Measurements from ENCODE around the gene TRIM15.
"Not testable (repeated sequence)": the region's sequence is repeated elsewhere in the genome, so short reads cannot be mapped to it uniquely, and the experiment has no call there.

Gene TRIM15
- total RNA-seq = 0 reads per million in 2 donors

GRCh38 chr6:30163090-30163917 lies at the start of gene TRIM15:
TRIM15 (plus strand) TSS chr6:30163546; CDS start chr6:30163685, 139 bp downstream.
- DNase-seq = no peak

DNA sequence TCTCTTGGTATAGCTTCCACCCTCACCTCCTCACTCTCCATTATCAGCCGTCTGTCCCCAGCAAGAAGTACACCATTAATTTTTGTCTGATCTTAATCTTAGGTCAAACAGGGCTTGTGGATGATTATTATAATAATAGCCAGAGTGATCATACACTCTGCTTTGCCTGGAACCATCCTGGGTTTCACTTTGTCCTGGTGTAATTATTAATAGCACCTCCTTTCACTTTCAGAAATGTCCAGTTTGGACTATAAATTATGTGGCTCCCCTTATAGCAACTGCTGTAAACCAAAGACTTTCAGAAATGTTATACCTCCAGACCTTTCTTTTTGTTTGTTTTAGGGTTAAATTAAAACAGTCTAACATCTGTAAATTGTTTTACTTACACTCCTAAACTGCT lies 49.5 kb upstream of the TRIM15 start:
- DNase-seq = no peak

- no peak for DNase-seq
These were observed 46.6 kb upstream of the TRIM15 start for GRCh38 chr6:30116724-30117123.

GRCh38 chr6:30118691-30119090 lies 44.7 kb upstream of the TRIM15 start:
- not testable (repeated sequence) for DNase-seq

DNA sequence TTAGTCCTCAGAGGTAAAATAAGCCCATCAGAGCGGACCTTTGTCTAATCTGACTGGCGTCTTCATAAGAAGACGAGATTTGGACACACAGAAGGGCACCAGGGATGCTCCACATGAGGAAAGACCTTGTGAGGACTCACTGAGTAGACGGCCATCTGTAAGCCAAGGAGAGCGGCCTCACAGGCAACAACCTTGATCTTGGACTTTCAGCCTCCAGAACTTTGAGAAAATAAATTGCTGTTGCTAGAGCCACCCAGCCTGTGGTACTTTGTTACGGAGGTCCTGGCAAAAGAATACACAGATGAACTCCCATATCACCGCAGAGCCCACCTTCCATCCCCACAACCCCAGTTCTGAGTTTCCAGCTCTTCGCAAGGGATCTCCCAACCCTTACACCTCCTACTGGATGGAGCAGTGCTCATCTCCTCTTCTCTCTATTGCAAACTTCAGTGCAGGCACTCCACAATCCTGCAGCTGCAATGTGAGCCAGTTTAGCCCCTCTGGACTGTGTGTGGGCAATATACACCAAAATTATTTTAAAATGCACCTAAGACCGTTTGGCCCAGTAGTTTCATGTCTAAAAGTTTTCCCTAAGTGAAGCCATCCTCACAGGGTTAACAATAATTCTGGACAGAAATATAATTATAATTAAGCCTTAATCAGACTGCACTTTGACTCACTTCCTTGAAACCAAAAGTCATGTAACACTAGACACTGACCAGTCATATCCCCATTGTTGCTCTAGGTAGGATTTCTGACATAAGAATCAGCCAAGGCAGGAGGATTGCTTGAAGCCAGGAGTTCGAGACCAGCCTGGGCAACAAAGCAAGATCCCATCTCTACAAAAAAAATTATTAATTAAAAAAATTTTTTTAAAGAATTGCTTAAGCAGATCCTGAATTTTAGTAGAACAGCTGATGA lies 41.6 kb upstream of the TRIM15 start:
- no peak for DNase-seq

DNA sequence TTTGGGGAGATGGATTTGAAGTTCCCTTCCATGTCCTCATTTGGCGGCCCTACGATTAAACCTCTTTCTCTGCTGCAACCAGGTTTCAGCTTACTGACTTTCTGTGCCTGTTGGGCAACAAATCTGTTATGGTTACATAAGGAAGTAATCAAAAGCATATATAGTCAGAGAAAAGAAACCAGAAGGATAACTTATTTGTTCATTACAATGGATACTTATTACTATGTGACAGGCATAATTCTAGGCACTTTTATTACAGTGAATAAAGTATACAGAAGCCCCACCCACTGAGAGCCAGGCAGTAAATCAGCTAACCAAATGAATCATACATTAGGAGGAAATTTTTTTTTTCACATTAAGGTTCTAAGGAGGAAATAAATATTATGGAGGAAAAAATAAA lies 40.8 kb upstream of the TRIM15 start:
- DNase-seq = no peak

DNA sequence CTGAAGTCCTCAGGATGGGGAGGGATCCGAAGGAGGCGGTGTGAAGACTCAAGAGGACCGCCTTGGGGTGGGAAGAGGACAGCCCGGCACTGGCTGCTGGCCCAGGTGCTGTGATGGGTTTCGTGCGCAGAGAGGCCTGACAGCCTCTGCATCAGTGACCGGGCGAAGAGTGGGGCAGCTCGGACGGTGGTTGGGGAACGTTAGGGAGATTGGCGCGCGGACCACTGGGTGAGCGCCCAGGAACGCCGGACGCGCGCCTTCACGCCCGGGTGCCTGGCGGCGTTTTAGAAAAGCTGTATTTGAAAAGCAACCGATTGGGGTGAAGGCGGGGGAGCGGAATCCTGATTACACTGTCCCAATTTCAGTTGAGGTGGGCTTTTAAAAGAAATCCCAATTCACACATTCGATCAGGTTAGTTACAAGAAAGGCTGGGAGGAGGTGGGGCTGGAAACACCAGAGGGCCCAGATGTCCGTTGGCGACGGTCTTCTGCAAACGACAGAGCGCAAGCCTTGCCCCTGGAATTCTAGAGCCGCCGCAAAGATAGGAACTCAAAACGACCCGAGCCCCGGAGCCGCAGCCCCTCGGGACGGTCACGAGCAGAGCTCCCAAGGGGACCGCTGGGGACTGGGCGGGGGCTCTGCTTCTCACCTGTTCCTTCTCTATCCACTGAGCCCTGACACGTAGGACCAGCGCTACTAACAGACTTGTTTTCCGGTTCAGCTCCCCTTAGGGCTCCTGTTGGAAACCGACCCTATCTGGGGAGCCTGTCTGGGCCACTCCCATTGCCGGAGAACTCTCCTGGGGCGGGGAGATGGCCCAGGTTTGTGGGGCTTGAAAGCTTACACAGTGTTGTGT lies 35.9 kb upstream of the TRIM15 start:
- DNase-seq = no peak

GRCh38 chr6:30129265-30130178 lies 33.8 kb upstream of the TRIM15 start:
- DNase-seq = no peak

DNA sequence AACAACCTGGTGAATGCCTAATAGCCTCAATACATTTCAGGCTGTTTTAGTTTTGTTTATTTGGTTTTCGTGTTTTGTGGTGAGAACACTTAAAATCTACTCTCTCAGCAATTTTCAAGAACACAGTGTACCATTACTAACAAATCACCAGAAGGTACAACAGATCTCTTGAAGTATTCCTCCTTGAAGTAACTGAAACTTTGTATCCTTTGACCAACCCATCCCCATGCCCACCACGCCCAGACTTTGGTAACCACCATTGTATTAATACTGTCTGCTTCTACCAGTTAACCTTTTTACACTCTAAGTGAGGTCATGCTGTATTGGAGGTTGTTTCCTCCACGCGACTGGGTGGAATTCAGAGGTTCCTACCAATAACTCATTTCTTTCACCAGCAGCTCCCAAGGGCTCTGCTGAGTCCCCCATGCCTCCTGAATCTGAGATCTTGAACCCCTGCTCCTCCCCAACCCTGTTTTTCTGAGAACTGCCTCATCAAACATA lies 33.1 kb upstream of the TRIM15 start:
- no peak for DNase-seq

DNA sequence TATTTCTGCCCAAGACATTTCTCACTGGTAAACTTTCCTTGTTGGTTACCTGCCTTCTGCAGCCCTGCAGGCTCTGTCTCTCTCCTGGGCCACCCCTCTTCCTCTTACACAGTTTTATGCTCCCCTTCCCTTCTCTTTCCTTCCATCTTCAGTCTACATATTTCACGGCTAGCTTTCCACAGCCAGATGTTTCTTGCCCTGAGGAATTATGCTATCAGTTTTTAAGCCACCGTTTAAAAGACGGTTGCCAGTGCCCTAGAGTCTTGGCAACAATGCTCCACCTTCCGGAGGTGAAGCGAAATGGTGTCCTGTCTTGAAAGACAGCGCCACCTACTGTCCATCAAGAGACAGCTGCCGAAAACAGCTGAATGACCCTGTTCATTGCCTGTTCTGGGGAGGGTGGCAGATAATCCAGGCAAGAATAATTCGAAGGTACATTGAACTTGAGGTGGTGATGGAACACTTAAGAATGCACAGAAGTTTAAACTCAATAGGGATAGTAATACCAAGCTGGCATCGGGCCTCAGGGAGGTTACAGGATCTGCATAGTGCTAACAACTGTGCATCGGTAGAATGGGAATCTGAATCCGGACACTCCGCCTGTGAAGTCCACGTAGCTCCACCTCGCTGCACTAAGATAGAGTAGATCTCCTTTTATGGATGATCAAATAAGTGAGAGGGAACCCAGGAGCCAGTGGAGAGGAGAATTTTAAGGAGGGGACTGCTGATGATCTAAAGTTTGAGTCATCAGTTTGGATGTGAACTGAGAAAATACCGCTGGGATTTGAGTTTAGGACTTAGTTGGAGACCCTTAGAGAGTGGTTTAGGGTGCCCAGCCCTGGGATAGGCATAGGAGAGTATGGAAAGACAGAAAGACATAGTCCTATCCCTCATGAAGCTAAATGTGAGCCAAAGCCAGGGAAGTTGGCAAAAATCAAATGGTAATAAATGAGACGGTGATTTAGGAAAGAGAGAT lies 32.2 kb upstream of the TRIM15 start:
- no peak for DNase-seq

DNA sequence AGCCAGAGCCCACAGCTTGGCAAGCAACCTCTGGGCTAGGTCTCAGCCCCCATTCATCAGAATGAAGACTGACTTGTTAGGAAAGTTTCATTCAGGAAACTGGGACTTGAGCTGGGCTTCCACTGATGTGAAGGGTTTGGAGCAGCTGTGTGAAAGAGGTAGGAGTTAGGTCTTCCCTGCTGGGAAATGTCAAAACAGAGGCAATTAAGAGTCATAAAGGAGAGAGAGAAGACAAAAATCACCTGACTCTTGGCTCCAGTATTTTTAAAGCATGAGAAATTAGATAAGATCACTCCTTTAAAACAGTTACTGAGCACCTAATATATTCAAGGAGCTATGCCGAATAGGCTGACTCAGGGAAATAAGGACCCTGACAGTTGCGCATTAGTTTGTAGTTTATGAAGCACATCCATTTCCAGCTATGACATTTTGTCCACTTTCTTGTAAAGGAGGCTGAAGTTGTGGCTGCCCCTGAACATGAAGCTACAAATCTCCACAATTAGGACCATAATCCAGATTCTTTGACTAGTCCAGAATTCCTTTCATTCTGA lies 31.3 kb upstream of the TRIM15 start:
- DNase-seq = no peak

DNA sequence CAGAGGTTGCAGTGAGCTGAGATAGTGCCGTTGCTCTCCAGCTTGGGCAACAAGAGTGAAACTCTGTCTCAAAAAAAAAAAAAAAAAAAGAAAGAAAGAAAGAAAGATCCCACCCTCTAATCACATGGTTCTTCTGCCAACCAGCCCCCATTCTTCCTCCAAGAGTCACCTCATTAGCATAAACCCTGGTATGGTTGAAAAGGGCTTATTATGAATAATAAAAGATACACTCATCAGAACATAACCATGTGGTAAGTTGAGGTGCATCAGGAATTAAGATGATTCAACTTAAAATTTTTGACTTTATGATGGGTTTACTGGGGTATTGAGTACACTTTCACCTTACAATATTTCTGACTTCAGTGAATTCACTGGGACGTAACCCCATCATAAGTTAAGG lies 28.2 kb upstream of the TRIM15 start:
- no peak for DNase-seq

DNA sequence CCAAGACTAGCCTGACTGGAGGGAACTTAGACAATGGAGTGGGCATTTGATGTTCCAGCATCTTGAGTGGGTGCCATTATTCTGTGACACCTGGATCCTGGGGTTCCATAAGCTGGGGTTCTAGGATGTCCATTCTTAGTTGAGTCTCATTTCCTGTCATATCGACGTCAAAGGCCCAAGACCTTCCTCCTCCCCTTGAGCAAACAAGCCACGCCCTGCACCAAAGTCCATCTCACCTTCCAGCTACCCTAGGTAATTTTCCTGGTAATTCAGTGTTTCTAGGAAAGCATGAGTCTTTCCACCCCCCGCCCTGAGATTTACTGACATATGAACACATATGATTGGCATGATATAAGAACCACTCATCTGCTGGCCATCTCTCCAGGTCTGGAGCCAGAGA lies 27.6 kb upstream of the TRIM15 start, which contains the start of gene TRIM40:
TSS of gene TRIM40 (plus strand) at position 384 of the 400 bp plus-strand sequence. CDS start 897 bp downstream, outside the sequence.
- DNase-seq = no peak

- DNase-seq = no peak
These were observed 26.6 kb upstream of the TRIM15 start for GRCh38 chr6:30136570-30137286.

- not testable (repeated sequence) for DNase-seq
These were observed 23.1 kb upstream of the TRIM15 start for GRCh38 chr6:30140240-30140639.

DNA sequence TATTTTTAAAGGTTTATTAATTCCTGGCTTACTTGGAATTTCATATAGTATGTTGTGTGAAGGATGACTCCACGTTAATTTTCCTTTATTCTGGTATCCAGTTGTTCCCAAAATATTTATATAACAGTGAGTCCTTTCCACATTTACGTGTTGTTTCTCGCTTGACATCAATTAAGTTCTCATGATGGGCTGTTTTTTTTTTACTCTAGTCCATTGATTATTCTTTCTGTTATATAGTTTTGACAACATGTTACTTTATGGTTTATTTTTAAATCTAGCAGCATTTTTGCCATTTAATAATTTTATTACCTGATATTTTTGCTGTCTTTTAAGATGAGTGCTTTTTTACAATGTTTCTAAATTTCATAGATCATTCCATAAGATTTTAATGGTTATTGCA lies 20.7 kb upstream of the TRIM15 start:
- DNase-seq = no peak

GRCh38 chr6:30143780-30144179 lies 19.6 kb upstream of the TRIM15 start:
- DNase-seq = no peak

DNA sequence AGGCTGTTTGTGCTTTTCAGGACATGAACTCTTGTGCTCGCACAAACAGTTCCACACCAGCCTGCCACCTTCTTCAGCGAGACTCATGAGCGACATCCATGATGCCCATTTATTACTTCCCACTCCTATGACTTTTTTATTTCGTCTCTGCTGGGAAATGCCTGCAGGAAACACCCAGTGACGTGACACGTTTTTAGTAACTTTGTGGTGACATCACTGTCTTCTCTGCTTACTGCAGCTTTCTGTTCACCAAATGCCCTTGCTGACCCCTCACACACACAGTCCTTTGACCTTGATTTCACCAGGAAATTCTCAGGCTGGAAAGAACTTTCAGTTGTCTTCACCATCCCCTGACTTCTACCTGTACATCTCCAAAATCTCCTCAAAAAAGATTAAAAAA lies 18.5 kb upstream of the TRIM15 start:
- no peak for DNase-seq

DNA sequence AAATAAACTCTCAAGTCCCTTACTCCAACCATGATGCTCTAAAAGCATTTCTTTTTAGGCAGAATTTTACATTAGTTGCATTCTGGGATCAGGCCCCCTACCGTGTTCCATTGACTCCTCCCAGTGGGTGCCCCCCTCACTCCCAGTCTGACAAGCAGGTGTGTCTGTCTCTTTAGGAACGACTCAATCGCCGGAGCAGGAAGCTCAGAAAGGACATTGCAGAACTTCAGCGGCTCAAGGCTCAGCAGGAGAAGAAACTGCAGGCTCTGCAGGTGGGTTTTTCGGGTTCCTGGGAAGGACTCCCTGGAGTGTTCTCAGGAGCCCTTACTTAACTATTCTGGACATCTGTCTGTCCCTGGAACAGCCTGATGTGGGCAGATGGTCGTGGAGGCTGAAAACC lies 17.5 kb upstream of the TRIM15 start:
- no peak for DNase-seq

Measured in activated gamma-delta T cell (primary cell).